DMS53 treated with DMSO at 0.1 percent for 48 hours (cell line): ENCODE data around the gene KCNT1.

Experiments used
- DNase-seq: peaks from one replicate; lab custom pipeline; 2025; ENCODE audit not compliant: unreplicated experiment; lab: John Stamatoyannopoulos, UW

The KCNT1 gene

GRCh38 chr9:135763716-135764446 lies 61.9 kb downstream of the KCNT1 start:
- no peak for DNase-seq

GRCh38 chr9:135764731-135765130 lies 62.7 kb downstream of the KCNT1 start:
- no peak for DNase-seq

- no peak for DNase-seq
Measured at GRCh38 chr9:135765416-135765815, 63.4 kb downstream of the KCNT1 start.

GRCh38 chr9:135766251-135766650 lies 64.3 kb downstream of the KCNT1 start:
- DNase-seq, result no peak

- no peak for DNase-seq
Measured at GRCh38 chr9:135766707-135767106, 64.7 kb downstream of the KCNT1 start.

- DNase-seq, result no peak
Measured at GRCh38 chr9:135768516-135769218, 66.7 kb downstream of the KCNT1 start.

- peak; percentile 26 for DNase-seq
Measured at GRCh38 chr9:135769489-135770202, 67.7 kb downstream of the KCNT1 start.

GRCh38 chr9:135770203-135770535 lies 68.2 kb downstream of the KCNT1 start:
- peak; percentile 37 for DNase-seq

GRCh38 chr9:135770771-135771170 lies 68.8 kb downstream of the KCNT1 start:
- DNase-seq, result no peak

GRCh38 chr9:135771401-135772051 lies 69.5 kb downstream of the KCNT1 start:
- DNase-seq, result no peak

- no peak for DNase-seq
Measured at GRCh38 chr9:135772056-135772646, 70.2 kb downstream of the KCNT1 start.

- no peak for DNase-seq
Measured at GRCh38 chr9:135772702-135773493, 70.9 kb downstream of the KCNT1 start.

GRCh38 chr9:135773530-135774238 lies 71.7 kb downstream of the KCNT1 start:
- DNase-seq, result no peak

- DNase-seq, result no peak
Measured at GRCh38 chr9:135774239-135774747, 72.3 kb downstream of the KCNT1 start.

GRCh38 chr9:135774794-135775525 lies 73.0 kb downstream of the KCNT1 start:
- DNase-seq, result no peak

GRCh38 chr9:135775911-135776310 lies 73.9 kb downstream of the KCNT1 start:
- DNase-seq, result no peak

GRCh38 chr9:135776893-135777622 lies 75.1 kb downstream of the KCNT1 start:
- no peak for DNase-seq

- no peak for DNase-seq
Measured at GRCh38 chr9:135777623-135778177, 75.7 kb downstream of the KCNT1 start.
